Parathyroid adenoma (tissue), 2 donors: ENCODE data around the gene FUT1.
"Not testable (repeated sequence)": the region's sequence is repeated elsewhere in the genome, so short reads cannot be mapped to it uniquely, and the experiment has no call there.

Experiments used
- H2AFZ ChIP-seq: fragments of 300-600 bp; sonication (generic); one replicate; pipeline ENCODE4 v1.7.0; 2017; ENCODE audit warnings: antibody characterized with exemption, mild to moderate bottlenecking
- H3K27ac ChIP-seq: fragments of 300-600 bp; sonication (generic); one replicate; pipeline ENCODE4 v1.7.0; 2017
- H3K27me3 ChIP-seq: fragments of 300-600 bp; sonication (generic); one replicate; pipeline ENCODE4 v1.7.0; 2017; ENCODE audit warnings: low read length; ENCODE audit not compliant: control insufficient read depth, insufficient read depth
- H3K36me3 ChIP-seq: fragments of 300-600 bp; sonication (generic); one replicate; pipeline ENCODE4 v1.7.0; 2017; ENCODE audit warnings: low read length; ENCODE audit not compliant: control insufficient read depth, insufficient read depth
- H3K4me1 ChIP-seq: fragments of 300-600 bp; sonication (generic); one replicate; pipeline ENCODE4 v1.7.0; 2017; ENCODE audit warnings: control low read depth
- H3K4me2 ChIP-seq: fragments of 300-600 bp; sonication (generic); one replicate; pipeline ENCODE4 v1.7.0; 2017; ENCODE audit warnings: low read length
- H3K4me3 ChIP-seq: fragments of 300-600 bp; sonication (generic); one replicate; pipeline ENCODE4 v1.7.0; 2017; ENCODE audit warnings: low read depth, low read length
- H3K79me2 ChIP-seq: fragments of 300-600 bp; sonication (generic); one replicate; pipeline ENCODE4 v1.7.0; 2017; ENCODE audit warnings: control low read depth
- H3K9ac ChIP-seq: fragments of 300-600 bp; sonication (generic); one replicate; pipeline ENCODE4 v1.7.0; 2017; ENCODE audit warnings: mild to moderate bottlenecking
- H3K9me3 ChIP-seq: fragments of 300-600 bp; sonication (generic); one replicate; pipeline ENCODE4 v1.7.0; 2017; ENCODE audit warnings: low read length; ENCODE audit not compliant: control insufficient read depth
- TF ChIP-seq, protein P1 (sequence below): fragments of 300-600 bp; sonication (generic); IDR thresholded peaks from one replicate; pipeline ENCODE4 v1.7.0; 2017; ENCODE audit warnings: antibody characterized with exemption, mild to moderate bottlenecking
- donor health status: primary hyperparathyroidism.

Gene FUT1

DNA sequence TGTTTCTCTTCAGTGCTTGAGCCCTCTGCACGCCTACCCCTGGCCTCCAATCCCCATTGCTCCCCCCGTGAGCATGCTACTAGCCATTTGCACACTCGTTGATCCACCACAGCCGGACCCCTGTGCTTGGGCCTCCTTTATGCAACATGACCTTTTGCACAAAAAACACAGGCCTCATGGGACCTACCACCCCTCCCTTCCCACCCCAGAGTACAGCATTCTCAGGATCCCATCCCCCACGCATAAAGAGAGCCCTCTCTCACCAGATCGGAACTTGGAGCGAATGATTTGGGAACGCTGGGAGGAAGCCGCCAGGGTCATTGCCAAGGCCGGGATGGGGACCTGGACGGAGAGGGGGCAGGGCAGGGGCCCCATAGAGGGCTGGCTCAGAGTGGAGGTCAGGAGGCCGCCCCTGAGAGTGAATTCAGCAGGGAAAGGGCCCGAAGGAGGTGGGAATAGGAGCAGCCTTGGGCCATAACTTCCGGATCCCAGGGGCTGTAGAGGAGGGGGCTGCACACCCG lies 33.7 kb downstream of the FUT1 start:
- H3K79me2 ChIP-seq = no peaks in the 10 kb centered on the region
- peaks cover 2% of the 10 kb centered on the region for H3K4me1 ChIP-seq
- H3K4me2 ChIP-seq = peak overlapping the region; percentile 82
- peak overlapping the region; percentile 29 for H3K9ac ChIP-seq
- H3K36me3 ChIP-seq = no peaks in the 10 kb centered on the region
- TF ChIP-seq, protein P1, sequence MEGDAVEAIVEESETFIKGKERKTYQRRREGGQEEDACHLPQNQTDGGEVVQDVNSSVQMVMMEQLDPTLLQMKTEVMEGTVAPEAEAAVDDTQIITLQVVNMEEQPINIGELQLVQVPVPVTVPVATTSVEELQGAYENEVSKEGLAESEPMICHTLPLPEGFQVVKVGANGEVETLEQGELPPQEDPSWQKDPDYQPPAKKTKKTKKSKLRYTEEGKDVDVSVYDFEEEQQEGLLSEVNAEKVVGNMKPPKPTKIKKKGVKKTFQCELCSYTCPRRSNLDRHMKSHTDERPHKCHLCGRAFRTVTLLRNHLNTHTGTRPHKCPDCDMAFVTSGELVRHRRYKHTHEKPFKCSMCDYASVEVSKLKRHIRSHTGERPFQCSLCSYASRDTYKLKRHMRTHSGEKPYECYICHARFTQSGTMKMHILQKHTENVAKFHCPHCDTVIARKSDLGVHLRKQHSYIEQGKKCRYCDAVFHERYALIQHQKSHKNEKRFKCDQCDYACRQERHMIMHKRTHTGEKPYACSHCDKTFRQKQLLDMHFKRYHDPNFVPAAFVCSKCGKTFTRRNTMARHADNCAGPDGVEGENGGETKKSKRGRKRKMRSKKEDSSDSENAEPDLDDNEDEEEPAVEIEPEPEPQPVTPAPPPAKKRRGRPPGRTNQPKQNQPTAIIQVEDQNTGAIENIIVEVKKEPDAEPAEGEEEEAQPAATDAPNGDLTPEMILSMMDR = no peak
- no peaks in the 10 kb centered on the region for H3K9me3 ChIP-seq
- H3K27ac ChIP-seq = peak overlapping the region; percentile 77
- peak overlapping the region; percentile 72 for H3K4me3 ChIP-seq
- no peaks in the 10 kb centered on the region for H3K27me3 ChIP-seq
- peak overlapping the region; percentile 52 for H2AFZ ChIP-seq

GRCh38 chr19:48718106-48718505 lies 34.3 kb downstream of the FUT1 start:
- H3K4me3 ChIP-seq, H2AFZ ChIP-seq, H3K36me3 ChIP-seq, H3K9ac ChIP-seq, H3K4me1 ChIP-seq, H3K4me2 ChIP-seq, H3K9me3 ChIP-seq, H3K27me3 ChIP-seq, H3K79me2 ChIP-seq, H3K27ac ChIP-seq: not testable (repeated sequence)

DNA sequence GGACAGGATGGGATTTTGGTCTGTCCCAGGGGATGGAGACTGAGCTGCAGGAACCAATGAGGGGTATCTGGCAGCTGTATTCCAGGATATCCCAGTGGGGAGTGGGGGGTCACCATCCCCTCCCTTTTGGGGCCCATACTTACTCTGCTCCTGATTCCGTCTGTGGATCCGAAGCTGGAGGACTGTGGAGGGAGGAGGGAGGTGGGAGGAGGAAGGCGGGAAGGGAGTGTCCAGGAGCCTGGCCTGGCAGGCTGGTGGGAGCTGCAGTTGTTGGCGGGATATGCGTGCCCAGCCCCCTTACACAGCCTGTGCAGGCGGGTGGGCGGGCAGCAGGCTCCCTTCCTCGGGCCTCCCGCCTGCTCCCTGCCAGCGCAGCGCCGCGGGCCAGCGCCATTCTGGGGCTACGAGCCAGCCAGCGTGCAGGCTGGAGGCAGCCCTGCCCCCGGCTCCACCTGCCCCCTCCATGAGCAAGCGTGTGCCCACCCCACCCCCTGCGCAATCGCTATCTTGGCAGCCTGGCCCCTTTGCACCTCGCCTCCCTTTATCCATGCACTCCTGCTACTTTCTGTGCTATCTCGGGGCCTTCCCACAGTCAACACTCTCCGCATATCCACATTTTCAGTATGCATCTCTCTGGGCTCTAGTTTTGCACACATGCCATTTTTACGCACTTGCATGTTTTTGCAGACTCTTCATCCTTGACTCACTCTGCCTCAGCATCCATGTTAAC lies 35.7 kb downstream of the FUT1 start:
- Histone ChIP-seq H2AFZ (peak overlapping the region; percentile 50), H3K4me3 (no peak overlapping the region), H3K4me1 (peaks cover 2% of the 10 kb centered on the region), H3K79me2 (no peaks in the 10 kb centered on the region), H3K36me3 (no peaks in the 10 kb centered on the region), H3K9ac (no peak overlapping the region), H3K27ac (peak overlapping the region; percentile 47), H3K9me3 (no peaks in the 10 kb centered on the region), H3K4me2 (peak overlapping the region; percentile 21), H3K27me3 (no peaks in the 10 kb centered on the region)
- TF ChIP-seq, protein P1 = no peak

DNA sequence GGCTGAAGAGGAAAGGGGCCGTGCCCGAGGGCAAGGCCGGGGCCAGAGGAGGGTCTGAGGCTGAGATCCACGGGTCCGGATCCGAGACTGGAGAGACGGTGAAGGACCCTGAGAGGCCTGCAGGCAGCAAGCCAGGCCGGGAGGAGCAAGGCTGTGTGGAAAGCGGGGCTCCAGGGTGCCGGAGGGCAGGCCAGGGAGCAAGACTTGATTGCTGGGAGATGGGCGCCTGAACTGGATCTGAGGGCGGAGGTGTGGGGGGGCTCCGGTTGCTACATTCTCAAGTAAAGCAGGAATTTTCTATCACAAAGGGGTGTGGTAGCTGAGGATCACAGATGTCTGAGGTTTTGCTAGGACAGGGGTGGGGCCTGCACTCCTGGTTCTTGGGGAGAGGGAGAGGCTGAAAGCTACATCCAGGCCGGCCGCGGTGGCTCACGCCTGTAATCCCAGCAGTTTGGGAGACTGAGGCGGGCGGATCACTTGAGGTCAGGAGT lies 36.7 kb downstream of the FUT1 start:
- Histone ChIP-seq H3K79me2 (no peaks in the 10 kb centered on the region), H3K27ac (no peak overlapping the region), H3K36me3 (no peaks in the 10 kb centered on the region), H3K4me1 (peaks cover 2% of the 10 kb centered on the region), H3K4me2 (no peak overlapping the region), H3K27me3 (no peaks in the 10 kb centered on the region), H3K9ac (no peak overlapping the region), H2AFZ (no peak overlapping the region), H3K4me3 (no peak overlapping the region), H3K9me3 (no peaks in the 10 kb centered on the region)
- TF ChIP-seq, protein P1 = no peak

GRCh38 chr19:48714759-48715675 lies 37.4 kb downstream of the FUT1 start:
- H3K4me1 ChIP-seq = peaks cover 2% of the 10 kb centered on the region
- peak overlapping the region; percentile 55 for H2AFZ ChIP-seq
- no peaks in the 10 kb centered on the region for H3K27me3 ChIP-seq
- H3K4me3 ChIP-seq = peak overlapping the region; percentile 78
- H3K9me3 ChIP-seq = no peaks in the 10 kb centered on the region
- H3K79me2 ChIP-seq = no peaks in the 10 kb centered on the region
- no peaks in the 10 kb centered on the region for H3K36me3 ChIP-seq
- peak overlapping the region; percentile 70 for H3K27ac ChIP-seq
- TF ChIP-seq, protein P1 = no peak
- H3K4me2 ChIP-seq = peak overlapping the region; percentile 83
- H3K9ac ChIP-seq = peak overlapping the region; percentile 3
